Mucosa of stomach (tissue), 1 donor: ENCODE measurements around the gene PAXX.

Experiments used
- H3K27me3 ChIP-seq: one replicate; pipeline ENCODE4 v1.7.0; 2013; ENCODE audit warnings: mild to moderate bottlenecking, low read length; ENCODE audit not compliant: control insufficient read depth, insufficient read depth
- H3K36me3 ChIP-seq: one replicate; pipeline ENCODE4 v1.7.0; 2013; ENCODE audit warnings: low read length; ENCODE audit not compliant: control insufficient read depth, insufficient read depth
- H3K4me1 ChIP-seq: one replicate; pipeline ENCODE4 v1.7.0; 2013; ENCODE audit warnings: mild to moderate bottlenecking, low read length; ENCODE audit not compliant: control insufficient read depth, insufficient read depth
- H3K4me3 ChIP-seq: one replicate; pipeline ENCODE4 v1.7.0; 2013; ENCODE audit warnings: low read length
- H3K9ac ChIP-seq: one replicate; pipeline ENCODE4 v1.7.0; 2013; ENCODE audit warnings: mild to moderate bottlenecking, low read length, moderate library complexity
- H3K9me3 ChIP-seq: one replicate; pipeline ENCODE4 v1.7.0; 2013; ENCODE audit warnings: mild to moderate bottlenecking, low read length, moderate library complexity; ENCODE audit not compliant: control insufficient read depth
- donor health status: Pancreatic carcinoma.

Gene PAXX

DNA sequence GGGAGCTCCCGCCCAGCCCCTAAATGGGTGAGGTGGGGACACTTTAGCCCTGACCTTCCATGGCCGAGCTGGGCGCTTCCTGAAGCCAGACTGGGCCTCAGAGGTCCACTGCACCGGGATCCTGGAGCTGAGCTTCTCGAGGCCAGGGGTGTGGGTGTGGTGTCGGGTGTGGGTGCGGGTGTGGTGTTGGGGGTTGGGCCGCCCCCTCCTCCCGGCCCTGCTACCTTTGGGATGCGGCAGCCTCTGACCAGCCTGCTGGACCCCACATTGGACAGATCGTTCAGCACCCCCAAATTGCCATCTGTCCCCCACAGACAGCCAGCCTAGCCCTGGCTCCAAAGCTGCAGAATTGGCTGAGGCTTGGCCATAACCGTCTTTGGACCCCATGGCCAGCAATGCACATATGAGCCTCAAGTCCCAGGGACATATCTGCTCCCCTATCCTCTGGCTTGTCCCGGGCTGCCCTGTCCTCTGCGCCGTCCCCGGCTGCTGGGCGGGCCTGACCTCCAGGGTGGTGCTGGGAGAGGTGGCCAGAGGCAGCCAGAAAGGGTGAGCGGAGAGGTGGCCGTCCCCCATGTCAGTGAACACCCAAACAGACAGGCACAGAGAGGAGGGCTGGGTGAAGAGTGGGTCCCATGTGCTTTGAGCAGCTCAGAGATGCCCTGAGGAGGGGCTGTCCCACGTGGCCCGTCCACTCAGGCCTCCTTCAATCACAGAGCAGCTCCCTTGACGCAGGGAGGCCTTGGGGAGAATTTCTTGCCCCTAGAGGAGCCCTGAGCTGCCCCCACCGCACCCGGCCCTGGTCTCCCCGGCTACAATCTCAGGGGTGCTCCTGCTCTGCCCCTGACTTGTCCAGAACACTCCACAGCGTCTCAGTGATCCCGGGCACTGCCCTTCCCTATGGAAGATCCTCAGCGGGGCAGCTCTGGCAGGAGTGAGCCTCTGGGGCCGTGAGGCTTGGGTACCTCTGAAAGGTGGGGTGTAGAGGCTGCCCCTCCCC is 18.3 kb upstream of the PAXX start:
- H3K4me3 ChIP-seq = no peak overlapping the region
- H3K36me3 ChIP-seq = no peaks in the 10 kb centered on the region
- H3K27me3 ChIP-seq = peaks cover 5% of the 10 kb centered on the region
- no peaks in the 10 kb centered on the region for H3K9me3 ChIP-seq
- H3K4me1 ChIP-seq = peaks cover 19% of the 10 kb centered on the region
- H3K9ac ChIP-seq = no peak overlapping the region

DNA sequence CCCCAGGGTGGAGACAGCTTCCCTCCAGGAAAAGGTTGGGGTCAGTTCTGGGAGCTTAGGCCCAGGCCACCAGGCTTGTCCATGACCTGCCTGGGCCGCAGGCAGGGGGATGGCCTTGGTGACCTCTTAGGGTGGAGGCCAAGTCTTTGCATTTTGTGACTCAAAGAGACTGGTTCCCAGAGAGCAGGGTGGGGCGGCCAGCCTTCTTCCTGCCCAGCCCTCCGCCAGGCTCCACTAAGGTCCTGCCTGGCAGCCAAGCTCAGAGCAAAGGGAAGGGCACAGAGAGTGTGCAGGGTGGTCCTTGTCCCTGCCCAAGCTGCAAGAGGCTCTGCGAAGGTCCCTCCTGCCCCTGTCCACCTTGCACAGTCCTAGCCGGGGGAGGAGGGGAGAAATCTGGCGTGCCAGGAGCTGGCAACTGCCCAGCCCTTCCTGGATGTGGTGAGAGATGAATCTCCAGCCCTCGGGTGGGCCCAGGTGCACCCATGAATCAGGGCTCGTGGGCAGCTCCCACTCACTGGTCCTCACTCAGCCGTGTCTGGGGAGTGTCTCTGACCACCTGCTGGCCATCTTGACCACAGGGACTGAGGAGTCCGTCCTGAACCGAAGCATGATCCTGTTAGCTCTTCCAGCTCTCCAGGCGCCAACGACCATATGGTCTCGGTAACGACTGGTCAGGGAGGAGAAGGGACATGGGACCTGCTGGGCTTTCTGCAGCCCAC is 17.2 kb upstream of the PAXX start:
- H3K9me3 ChIP-seq = no peaks in the 10 kb centered on the region

DNA sequence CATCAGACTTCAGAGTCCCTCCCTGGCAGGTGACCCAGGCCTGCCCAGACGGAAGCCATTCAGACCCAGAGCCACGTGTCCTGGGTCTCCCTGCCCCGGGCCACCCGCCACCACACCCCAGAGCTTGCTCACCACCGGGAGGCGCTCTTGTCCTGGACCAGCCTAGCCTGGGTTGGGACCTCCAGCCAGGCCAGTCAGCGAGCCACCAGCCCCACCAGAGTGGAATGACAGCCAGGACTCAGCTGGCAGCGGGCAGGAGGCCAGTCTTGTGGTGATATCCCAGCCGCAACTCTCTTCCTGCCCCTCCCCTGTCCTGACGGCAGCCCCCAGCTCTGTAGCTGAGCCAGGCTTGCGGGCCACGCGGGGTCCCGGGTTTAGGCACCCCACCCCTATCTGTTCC is 16.6 kb upstream of the PAXX start:
- H3K9ac ChIP-seq = no peak overlapping the region
- H3K4me1 ChIP-seq = peaks cover 19% of the 10 kb centered on the region
- H3K27me3 ChIP-seq = peaks cover 4% of the 10 kb centered on the region
- no peaks in the 10 kb centered on the region for H3K9me3 ChIP-seq
- no peaks in the 10 kb centered on the region for H3K36me3 ChIP-seq
- H3K4me3 ChIP-seq = no peak overlapping the region

More for the DNA sequence above, 17.2 kb upstream of the PAXX start:
- peaks cover 19% of the 10 kb centered on the region for H3K4me1 ChIP-seq
- H3K27me3 ChIP-seq = peaks cover 5% of the 10 kb centered on the region
- H3K36me3 ChIP-seq = no peaks in the 10 kb centered on the region
- H3K4me3 ChIP-seq = no peak overlapping the region
- no peak overlapping the region for H3K9ac ChIP-seq

DNA sequence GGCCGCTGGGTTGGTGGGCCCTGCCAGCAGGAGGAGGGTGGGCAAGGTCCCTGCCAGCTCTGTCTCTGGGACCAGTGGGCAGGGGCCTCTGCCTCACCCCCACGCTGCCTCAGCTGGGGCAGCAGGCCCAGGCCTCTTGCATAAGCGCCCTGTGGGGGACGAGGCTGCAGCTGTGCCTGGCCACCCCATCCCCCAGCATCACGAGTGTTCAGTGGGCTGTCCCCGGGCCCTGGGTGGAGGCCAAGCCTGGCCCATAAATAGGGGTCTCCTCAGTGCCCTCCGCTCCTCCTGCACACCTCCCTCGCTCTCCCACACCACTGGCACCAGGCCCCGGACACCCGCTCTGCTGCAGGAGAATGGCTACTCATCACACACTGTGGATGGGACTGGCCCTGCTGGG is 15.0 kb upstream of the PAXX start, which contains the start of gene PTGDS:
TSS of gene PTGDS (plus strand) at position 282 of the 400 bp plus-strand sequence. CDS start at position 357, 75 bp downstream.
- H3K9ac ChIP-seq = no peak within 1 kb of the TSS

DNA sequence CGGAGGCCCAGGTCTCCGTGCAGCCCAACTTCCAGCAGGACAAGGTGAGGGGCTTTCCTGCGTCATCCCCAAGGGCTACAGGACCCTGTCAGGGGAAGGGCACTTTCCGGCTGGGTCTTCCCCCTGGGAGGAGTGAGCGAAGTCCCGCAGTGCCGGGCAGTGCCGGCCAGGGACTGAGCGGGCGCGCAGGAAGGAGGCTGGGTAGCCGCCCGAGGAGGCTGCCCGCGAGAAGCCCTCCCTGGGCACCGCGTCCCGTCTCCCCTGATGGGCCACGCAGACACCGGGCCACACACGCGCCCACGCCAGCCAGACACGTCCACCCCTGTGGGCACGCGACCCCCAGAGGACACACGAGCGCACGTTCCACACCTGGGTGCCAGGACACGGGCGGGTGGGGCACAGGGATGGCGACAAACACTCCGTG is 14.6 kb upstream of the PAXX start:
- Histone ChIP-seq H3K9ac (no peak overlapping the region), H3K9me3 (no peaks in the 10 kb centered on the region), H3K4me3 (no peak overlapping the region), H3K4me1 (peaks cover 19% of the 10 kb centered on the region), H3K36me3 (no peaks in the 10 kb centered on the region), H3K27me3 (peaks cover 3% of the 10 kb centered on the region)

More for the DNA sequence above, 15.0 kb upstream of the PAXX start, which contains the start of gene PTGDS:
- Histone ChIP-seq H3K27me3 (peaks cover 3% of the 10 kb centered on the region), H3K36me3 (no peaks in the 10 kb centered on the region), H3K4me3 (no peak within 1 kb of the TSS), H3K9me3 (no peaks in the 10 kb centered on the region), H3K4me1 (peaks cover 19% of the 10 kb centered on the region)

DNA sequence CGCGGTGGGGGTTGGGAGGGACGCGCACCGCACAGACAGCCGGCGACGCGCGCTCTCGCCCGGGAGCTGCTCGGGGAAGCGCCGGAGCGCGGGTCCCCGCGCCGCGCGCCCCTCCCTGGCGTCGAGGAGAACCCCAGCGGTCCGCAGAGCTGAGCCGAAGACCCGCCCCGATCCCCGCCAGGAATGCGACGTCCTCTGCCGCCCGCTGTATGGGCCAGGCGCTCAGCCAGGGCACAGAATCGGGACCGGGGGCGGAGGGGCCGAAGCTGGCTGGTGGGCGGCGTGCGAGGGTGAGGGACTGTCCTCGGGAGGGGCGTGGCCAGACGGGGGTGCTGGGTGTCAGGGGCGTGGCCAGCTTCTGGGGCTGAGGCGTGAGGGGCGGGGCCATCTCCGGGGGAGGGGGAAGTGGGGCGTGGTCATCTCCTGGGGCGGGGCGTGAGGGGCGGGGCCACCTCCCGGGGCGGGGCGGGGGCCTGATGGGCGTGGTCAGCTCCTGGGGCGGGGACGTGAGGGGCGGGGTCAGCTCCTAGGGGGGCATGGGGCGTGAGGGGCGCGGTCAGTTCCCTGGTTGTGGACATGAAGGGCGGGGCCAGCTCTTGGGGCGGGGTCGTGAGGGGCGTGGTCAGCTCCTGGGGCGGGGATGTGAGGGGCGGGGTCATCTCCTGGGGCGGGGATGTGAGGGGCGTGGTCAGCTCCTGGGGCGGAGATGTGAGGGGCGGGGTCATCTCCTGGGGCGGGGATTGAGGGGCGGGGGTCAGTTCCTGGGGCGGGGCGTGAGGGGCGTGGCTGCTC is 14.0 kb upstream of the PAXX start:
- H3K9ac ChIP-seq = no peak overlapping the region

DNA sequence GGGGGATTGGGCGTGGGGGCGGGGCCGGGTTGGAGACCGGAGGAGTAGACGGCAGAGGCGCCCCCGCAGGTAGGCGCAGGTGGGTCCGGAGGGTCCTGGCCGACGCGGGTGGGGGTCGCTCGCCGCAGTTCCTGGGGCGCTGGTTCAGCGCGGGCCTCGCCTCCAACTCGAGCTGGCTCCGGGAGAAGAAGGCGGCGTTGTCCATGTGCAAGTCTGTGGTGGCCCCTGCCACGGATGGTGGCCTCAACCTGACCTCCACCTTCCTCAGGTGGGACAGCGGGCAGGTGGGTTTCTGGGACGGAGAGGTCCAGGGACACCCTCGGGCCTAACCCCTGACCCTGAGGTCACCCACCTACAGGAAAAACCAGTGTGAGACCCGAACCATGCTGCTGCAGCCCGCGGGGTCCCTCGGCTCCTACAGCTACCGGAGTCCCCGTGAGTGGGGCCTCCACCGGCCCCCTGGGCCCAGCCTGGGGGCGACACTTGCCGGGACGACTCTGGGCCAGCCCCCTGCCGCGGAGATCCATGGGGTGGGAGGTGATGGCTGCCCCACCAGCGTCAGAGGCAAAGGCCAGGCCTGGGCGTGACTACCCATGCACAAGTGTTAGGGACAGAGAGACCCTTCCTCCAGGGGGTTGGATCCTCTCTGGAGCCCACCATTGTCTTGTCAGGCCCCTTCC is 13.2 kb upstream of the PAXX start:
- Histone ChIP-seq H3K9ac (no peak overlapping the region), H3K4me1 (peaks cover 19% of the 10 kb centered on the region), H3K36me3 (no peaks in the 10 kb centered on the region), H3K9me3 (no peaks in the 10 kb centered on the region), H3K4me3 (no peak overlapping the region), H3K27me3 (peaks cover 10% of the 10 kb centered on the region)

More for the DNA sequence above, 14.0 kb upstream of the PAXX start:
- Histone ChIP-seq H3K27me3 (peaks cover 5% of the 10 kb centered on the region), H3K4me1 (peaks cover 19% of the 10 kb centered on the region), H3K9me3 (no peaks in the 10 kb centered on the region), H3K36me3 (no peaks in the 10 kb centered on the region), H3K4me3 (no peak overlapping the region)

DNA sequence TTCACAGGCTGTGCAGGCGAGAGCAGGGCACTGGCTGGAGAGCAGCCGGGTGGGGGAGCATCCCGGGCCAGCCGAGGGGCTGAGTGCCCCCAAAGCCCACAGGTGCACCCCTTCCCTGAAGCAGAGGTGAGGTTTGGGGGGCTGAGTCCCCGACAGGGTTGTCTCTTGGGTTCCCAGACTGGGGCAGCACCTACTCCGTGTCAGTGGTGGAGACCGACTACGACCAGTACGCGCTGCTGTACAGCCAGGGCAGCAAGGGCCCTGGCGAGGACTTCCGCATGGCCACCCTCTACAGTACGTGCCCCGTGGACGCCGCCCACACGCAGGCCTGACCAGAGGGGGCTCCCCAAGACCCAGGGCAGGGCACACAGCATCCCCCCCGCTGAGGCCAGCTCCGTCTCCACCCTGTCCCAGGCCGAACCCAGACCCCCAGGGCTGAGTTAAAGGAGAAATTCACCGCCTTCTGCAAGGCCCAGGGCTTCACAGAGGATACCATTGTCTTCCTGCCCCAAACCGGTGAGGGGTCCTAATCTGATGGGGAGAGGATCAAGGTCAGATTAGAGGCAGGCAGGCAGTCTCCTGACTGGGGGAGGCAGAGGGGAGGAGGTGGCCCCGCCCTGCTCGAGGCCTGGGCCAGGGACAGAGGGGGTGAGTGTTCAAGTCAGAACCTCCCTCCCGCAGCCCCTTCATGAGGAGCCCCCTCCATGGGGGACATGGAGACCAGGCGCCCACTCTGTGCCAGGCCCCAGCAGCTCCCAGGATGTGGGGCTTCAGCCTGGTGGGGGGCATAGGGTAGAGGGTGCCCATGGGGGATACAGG is 12.2 kb upstream of the PAXX start:
- Histone ChIP-seq H3K4me1 (peaks cover 17% of the 10 kb centered on the region), H3K9me3 (no peaks in the 10 kb centered on the region), H3K4me3 (no peak overlapping the region), H3K27me3 (peaks cover 20% of the 10 kb centered on the region), H3K9ac (no peak overlapping the region), H3K36me3 (no peaks in the 10 kb centered on the region)

DNA sequence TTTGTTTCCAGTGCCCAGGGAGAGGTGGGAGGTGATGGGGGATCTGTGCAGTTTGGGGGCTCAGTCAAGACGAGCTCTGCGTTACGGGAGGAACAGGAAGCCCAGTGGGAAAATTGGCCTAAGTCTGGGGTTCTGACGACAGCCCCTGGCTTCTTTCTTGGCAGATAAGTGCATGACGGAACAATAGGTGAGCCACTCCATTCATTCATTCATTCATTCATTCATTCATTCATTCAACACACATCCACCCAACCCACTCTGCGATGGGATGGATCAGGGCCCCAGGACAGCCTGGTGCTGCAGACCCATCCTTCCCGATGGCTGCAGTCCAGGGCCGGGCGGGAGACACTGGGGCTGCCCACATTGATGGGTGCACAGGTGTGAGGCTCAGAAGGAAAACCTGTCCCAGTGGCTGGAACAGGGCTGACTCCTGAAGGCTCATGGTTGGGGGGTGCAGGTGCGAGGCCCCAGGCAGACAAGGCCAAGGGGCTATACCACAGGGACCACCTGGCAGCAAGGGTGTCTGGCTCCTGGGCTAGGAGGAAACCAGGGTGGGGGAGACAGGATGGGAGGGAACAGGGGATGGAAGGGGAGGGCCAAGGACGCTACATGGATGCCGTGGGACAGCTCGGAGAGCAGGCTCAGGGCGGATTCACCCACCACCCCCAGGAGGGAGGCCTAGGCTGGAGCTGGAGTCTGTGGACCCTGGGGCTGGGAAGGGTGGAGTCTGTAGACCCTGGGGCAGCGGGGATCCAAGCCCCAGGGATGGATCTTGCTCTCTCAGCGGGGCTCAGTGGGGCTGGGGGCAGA is 11.3 kb upstream of the PAXX start:
- H3K4me3 ChIP-seq = no peak overlapping the region
- H3K36me3 ChIP-seq = no peaks in the 10 kb centered on the region
- no peak overlapping the region for H3K9ac ChIP-seq
- no peaks in the 10 kb centered on the region for H3K9me3 ChIP-seq
- peaks cover 28% of the 10 kb centered on the region for H3K27me3 ChIP-seq
- H3K4me1 ChIP-seq = peaks cover 8% of the 10 kb centered on the region

DNA sequence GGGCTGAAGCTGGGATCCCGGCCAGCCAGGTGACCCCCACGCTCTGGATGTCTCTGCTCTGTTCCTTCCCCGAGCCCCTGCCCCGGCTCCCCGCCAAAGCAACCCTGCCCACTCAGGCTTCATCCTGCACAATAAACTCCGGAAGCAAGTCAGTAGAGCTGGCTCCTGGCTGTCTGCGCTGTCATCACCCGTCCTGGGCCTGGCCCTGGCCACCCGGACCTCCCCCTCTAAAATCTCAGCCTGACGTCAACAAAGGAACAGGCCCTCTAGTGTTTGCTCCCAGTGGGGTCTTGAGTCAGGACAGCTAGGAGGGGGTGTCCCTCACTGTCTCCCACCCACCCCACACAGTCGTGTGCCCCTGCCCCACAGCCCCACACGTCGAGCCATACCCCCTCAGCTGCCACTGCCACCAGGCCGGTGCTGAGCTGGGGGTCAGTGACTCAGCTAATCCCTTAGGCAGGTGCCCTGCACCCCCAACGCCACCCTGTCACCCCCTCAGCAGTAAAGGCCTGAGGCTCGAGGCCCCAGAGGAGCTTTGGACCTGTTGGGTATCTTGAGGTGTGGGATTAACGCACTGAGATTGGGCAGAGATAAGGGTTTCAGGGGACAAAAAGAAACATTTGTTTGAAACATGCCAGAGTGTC is 10.5 kb upstream of the PAXX start:
- peaks cover 31% of the 10 kb centered on the region for H3K27me3 ChIP-seq
- no peak overlapping the region for H3K4me3 ChIP-seq
- peaks cover 7% of the 10 kb centered on the region for H3K4me1 ChIP-seq

More for the DNA sequence above, 10.5 kb upstream of the PAXX start:
- Histone ChIP-seq H3K9ac (no peak overlapping the region), H3K36me3 (no peaks in the 10 kb centered on the region), H3K9me3 (no peaks in the 10 kb centered on the region)
